DMS79 treated with DMSO at 0.1 percent for 48 hours (cell line): ENCODE results near the gene COMTD1.
A peak's percentile ranks its signal among the peaks of the same experiment; 100 is the strongest.

Experiments
- DNase-seq: peaks from one replicate; lab custom pipeline; 2025; lab: John Stamatoyannopoulos, UW

Gene COMTD1

DNA sequence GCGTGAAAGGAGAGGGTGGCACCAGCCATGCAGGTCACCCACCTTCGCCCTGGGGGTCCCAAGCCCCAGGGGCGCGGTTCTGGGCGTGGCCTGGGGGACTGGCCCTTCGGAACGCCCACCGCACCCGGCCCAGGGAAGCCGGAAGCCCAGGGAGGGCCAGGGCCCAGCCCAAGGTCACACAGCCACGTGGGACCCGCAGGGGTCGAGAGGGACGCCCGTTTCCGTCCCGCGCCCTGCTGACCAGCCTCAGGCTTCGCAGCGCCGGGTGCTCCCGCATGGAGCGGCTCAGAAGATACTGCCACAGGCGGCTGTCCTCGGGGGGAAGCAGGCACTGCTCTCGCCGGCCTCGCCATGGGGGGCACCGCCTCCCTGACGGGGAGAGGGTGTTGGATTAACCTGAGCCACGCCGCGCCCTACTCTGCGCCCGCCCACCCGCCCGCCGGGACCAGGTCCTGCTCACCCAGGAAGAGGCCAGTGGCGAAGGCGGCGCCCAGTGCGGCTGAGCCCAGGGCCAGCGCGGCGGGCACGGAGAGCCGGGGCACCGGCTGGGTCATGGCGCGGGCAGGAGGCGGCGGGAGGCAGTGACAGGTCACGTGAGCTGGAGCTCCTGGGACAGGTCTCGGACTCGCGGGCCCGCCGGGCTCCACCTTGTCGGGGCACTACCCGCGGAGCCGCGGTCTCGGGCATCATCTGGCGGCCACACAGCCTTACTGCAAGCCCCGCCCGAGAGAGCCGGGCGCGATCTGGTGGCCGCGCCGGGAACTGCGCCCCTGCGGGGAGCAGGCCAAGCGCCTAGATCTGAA is at the start of gene COMTD1:
COMTD1 (minus strand) TSS at position 583 of the 803 bp plus-strand sequence; CDS start at position 554, 29 bp downstream.
- DNase-seq: peak; percentile 51

DNA sequence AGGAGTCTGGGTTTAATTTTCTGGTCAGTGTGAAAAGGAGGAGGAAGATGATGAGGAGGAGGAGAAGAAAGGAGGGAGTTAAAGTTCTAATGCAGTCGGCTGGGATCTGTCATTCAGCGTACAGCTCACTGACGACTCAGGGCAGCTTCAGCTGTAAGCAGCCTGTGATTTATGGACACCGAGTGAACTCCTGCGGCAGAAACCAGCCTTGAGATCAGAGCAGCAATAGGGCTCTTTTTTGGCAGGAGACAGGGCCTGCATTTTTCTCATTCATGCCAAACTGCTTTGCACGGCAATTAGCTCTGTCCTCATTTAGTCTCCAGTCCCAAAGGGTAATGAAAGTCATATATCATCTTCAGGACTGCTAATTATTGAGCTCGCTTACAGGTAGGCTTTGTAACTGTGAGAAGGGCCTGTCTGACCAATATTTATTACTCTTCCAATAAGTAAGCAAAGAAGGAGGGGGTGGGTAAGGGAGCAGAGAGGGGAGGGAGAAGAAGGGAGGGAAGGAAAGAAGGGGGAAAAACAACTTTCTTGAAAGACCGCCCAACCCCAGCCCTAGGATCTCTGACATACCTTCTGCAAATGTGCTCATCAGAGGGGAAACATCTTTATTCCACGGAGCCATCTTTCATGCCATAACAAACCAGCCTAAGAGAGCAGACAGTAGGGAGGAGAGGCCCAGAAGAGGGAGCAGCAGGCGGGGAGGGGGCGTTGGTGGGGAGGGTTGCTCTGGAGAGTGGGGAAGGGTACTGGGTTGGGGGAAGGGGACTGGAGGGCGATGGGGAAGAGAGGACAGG is 48.1 kb upstream of the COMTD1 start:
- DNase-seq: no peak

DNA sequence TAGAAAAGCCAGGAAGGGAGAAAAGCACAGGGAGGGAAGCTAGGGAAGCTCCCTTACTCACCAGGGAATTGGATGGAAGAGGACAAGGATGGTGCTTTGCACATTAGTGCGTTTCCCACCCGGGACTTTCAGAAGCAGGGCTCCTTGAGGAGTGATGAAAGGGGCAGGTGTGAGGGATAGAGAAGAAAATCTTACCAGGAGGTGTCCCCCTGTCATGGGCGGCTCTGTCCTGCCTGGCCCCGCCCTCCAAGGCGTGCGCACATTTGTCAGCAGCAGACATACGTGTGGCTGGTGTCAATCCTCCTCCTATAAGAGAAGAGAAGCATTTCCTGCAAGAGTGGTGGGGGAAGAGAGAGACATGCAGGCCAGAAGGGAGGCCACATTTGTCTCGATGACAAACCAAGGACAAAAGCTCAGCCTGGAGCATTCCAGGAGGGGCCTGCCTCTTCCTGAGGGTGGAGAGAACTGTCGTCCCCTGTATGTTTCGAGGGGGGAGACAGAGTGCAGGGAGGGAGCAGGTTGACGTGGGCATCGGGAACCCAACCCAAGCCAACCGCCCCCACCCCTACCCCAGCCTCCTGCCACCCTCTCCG is 47.4 kb upstream of the COMTD1 start:
- no peak for DNase-seq

DNA sequence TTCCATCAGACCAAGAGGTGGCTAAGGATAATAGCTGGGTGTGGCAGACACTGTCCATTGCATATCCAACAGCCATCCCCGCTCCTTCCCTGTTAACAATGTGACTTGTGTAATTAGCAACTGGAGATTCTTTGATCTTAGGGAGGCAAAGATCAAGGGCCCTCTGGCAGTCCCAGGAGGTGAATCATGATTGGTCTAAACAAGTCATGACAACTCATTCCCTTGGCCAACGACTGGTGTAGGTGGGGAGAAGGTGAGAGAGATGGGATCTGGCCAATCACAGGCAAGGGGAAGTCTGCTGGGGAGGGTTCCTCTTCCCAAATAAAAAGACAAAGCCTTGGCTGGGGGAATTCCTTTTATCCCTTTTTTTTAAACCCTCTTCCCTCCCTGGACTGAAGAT is 46.2 kb upstream of the COMTD1 start:
- DNase-seq: no peak

DNA sequence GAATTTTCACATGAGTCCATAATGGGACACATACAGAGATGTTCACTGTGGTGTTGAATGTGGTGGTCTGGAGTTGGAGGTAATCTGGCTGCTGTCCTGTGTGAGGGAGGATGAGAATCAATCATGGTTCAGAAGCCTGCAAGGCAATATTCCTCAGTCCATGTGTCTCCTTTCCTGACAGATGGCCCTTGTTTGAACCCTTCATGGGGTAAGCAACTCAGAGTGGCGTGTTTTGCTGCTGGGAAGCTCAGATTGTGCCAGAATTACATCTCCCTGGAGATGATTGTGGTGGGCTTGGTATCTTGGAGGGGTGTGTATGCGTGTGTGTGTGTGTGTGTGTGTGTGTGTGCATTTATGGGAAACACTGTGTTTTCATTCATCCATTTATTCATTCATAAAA is 44.5 kb upstream of the COMTD1 start:
- DNase-seq: no peak

DNA sequence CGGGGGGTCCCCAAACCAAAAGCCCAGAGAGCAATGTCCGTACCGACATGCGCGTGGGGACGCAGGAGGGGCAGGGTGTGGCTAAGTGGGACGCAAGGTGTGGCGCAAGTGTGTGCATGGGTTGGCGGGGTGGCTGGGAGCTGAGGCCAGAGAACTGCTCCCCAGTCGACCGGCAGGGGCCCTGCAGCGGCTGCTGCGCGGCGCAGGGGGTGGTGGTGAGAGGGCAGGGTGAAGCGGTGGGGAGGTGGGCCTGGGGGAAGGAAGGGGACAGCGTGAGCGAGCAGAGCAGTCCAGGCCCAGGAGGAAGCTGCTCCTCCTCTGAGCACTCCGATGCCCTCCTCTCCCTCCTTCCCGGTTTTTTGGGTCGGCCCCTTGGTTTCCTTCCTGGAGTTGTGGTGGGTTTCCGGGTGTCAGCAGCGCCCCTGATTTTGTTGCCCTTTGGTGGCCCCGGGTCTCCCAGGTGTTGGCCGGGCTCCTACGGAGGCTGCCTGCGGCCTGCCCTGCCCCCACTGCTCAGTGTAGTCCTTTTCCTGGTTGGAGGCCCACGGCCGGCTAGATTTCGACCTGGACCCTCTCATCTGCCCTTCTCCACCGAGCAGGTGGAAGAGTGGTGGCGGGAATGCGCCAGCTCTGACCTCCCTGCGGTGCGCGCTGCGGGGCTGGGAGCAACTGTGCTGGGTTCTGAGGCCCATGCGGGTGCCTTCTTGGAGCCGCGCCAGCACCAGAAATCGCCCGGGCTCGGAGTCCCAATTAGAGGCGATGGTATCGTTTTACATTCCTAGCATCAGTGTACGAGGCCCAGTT is 40.5 kb upstream of the COMTD1 start:
- no peak for DNase-seq

DNA sequence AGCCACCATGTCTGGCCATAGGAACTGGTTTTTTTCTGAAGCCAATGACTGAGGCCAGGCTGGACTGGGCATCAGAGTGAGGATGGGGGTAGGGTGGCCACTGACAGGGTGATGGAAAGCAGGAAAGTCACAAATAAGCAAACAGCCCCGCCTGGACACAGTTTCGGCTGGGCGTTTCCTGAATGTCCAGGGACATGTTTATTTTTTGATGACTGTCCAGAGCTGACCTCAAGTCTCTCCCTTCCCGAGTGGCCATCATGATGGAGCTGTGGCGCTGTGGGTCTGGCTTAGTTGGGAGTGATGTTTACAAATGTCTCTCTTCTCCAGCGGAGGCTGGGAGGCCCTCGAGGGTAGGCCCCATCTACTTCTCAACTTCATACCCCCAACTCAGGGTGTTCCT is 37.1 kb upstream of the COMTD1 start:
- no peak for DNase-seq

DNA sequence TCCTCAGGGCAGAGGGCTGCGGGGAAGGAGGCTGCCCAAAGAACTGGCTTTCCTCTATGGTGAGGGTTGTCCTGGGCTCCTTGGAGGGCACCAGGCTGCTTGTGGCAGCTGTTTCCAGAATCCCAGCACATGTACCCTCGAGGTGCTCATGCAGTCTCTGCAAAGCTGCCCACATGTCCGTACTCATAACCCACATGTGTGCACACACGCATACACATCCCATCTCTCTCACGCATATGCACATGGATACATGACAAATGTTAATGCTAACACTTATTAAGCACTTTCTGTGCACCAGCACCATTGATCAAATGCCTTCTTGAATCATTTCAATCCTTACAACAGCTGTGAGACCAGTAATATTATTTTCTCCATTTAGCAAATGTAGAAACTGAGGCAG is 36.3 kb upstream of the COMTD1 start:
- DNase-seq: no peak

DNA sequence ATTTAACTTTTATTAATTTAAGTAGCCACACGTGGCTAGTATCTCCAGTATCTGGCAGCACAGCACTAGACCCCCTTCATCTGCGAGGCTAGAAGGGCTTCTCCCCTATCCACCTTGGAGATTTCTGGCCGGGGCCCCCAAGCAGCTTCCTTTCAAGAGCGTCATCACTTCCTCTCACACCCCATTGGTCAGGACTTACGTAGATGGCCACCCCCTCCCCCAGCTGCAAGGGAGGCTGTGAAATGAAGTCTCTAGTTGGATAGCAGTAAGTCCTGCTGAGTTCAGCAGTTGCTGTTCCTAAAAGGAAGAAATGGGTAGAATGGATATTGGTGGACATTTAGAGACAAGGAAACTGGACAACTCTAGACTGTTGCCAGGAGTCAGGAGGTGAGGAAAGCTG is 33.8 kb upstream of the COMTD1 start:
- no peak for DNase-seq

DNA sequence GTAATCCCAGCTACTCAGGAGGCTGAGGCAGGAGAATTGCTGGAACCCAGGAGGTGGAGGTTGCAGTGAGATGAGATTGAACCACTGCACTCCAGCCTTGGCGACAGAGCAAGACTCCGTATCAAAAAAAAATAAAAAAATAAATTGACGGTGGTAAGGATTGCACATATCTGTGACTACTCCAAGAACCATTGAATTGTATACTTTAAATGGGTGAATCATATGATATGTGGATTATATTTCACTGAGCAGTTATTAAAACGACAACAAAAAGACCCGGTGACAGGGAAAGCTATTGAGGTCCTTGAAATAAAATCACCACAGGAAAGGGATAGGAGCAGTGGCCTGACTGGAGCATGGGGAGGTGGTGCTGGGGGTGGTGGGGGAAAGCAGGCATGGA is 31.2 kb upstream of the COMTD1 start:
- no peak for DNase-seq

DNA sequence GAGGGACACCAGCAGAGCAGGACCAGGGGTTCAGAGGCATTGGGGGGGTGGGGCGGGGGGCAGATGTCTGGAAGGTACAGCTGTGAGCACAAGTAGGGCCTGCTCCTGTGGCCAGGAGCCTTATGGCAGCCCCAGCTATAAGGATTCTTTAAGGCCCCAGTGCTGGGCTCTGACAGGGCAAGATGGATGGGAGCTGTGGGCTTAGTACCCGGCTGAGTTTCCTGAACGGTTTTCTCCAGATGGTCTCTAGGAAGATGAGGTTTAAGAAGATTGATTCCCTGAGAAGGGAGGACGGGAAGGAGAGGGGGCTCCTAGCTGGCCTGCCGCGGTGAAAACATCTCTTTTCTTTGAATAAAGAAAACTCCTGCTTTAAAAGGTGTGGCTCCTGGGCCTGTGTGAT is 30.1 kb upstream of the COMTD1 start:
- DNase-seq: no peak

DNA sequence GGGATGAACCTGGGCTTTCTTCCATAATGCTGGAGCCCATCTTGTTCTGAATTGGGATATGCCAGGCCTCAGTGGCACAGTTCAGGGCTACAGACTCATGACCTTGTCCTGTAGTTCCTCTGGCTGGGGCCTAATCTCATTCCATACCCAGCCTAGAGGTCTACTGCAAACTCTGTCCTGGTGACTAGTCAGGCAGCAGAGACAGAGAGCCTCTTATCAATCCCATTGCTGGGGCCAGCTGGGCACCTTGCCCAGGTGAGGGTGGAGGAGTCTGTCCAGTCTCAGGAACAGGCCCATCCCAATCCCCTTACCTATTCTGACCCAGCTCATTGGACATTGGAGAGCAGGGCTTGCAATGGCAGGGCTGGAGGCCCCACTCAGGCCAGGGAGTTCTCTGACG is 28.0 kb upstream of the COMTD1 start:
- DNase-seq: no peak

DNA sequence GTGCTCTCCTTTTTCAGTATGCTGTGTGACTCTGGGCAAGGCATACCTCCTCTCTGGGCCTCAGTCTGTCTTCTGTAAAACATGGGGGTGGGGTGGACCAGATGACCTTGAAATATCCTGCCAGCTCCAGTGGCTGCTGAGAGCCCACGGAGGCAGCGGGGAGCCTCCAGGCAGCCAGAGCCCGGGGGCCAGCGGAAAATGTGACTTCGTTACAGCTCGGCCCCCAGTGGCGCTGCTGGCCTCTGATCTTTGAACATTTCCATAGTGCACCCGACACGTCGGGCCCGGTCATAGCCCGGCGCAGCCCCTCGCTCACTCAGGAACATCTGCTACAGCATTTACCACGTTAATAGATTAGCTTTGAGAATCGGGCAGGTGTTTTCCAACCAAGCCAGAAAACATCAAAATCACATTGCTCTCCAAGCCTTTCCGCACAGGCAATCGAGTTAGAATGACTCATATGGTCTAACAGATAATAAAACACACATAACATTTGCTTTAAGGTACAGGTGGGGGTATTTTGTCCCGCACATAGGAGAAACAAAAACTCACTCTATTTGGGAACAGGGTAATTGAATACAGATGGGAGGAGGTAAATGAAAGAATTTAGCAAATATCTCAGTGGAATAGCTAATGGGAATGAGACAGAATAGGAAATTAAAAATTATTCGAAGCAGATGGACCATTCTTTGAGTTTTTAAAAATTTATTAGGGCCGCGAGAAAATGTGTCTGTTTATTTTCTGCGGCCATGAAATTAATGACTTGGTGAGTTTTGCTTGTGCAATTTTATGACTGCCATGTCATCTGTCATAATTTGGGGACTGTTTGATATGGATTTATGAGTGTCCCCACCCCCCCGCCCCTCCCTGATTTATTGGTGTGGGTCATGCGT is 26.3 kb upstream of the COMTD1 start:
- no peak for DNase-seq

DNA sequence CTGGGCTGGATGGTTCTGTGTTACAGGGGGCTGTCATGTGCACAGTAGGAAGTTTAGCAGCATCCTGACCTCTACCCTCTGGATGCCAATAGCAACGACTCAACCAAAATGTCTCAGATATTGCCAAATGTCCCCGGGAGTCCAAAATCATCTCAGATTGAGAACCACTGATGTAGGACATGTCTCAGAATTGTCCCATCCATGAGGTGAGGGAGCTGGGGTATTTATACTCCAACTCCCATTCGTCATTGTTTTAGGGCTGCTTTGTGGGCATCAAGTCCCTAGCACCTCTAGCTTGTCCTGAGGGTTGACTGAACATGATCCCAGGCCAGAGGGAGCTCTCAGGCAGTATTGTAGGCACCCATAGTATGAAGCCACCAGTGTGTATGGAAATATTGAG is 25.2 kb upstream of the COMTD1 start:
- DNase-seq: no peak

DNA sequence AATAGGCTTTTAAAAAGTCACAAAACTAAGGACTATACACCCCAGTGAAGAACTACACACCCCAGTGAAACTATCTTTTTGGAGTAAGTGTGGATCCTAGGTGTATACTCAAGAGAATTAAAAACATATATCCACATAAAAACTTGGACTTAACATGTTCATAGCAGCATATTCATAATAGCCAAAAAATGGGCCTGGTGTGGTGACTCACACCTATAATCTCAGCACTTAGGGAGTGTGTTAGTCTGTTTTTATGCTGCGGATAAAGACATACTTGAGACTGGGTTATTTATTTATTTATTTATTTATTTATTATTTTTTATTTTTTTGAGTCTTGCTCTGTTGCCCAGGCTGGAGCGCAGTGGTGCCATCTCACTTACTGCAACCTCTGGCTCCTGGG is 19.0 kb upstream of the COMTD1 start:
- DNase-seq: no peak

DNA sequence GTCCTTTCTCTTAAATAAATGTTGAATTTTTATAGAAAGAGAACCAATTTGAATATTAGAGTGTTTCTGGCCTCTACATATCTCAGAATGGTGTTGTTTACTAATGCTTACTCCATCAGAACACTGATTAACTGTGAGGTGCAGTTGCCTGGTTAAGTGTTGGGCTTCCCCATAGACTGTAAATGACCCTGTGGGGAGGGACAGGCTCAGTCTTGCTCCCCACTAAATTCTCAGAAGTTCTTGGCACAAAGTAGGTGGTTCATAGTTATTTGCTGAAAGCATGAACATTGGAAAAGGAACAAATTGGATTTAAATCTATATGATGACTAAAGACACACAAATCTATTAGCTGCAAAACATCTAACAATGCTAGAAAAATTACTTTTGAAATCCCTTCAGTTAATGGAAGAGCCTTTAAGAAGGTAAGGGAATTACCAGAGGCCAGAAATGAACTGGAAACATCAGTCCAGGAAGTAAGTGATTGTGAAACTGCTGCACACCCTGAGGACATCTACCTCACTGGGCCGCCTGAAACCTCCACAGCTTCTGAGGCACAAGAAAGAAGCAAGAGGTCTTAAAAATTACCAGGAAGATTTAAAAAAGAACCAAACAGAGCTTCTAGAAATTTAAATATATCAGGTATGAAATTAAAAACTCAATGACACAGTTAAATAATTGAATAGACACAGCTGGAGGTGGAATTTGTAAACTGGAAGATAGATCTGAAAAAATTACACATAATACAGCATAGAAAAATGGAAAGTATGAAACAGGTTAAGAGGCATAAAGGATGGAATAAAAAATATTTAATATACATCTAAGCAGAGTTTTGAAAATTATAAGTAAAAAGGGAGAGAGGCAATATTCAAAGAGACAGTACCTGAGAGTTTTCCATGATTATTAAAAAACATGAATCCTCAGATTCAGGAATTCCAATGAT is 17.8 kb upstream of the COMTD1 start:
- no peak for DNase-seq

DNA sequence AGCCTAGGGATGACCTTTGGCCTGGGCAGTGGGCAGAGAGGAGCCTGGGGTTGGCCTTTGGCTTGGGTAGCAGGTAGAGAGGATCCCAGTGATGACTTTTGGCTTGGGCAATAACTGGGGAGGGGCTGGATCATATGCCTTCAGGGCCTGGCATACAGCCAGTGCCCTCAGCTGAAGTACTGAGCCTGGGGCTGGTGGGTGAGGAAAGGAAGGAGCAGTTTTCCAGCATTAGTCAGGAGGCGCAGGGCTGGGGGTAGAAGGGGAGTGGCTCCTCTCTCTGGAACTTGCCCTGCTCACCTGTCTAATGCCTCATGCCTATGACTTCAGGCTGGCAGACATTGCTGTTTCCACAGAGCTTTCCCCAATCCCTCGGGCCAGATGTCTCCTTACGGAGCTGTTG is 15.2 kb upstream of the COMTD1 start:
- no peak for DNase-seq

DNA sequence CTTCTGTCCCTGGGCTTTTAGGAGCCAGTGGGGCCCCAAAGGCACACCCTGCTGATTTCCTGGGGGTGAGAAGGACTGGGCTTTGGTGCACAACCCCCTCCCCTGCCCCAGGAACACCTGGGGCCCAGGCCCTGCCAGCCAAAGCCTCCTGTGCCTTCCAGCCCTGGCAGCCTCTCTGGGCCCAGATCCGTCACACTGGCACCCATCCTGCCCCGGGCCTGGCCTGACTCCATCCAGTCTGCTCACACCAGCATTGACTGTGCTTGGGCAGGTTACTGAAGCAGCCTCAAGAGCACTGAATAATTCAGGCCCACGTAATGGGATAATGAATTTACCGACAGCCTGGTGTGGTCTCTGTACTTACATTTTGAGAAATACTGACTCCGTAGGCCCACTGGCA is 12.0 kb upstream of the COMTD1 start:
- DNase-seq: no peak

DNA sequence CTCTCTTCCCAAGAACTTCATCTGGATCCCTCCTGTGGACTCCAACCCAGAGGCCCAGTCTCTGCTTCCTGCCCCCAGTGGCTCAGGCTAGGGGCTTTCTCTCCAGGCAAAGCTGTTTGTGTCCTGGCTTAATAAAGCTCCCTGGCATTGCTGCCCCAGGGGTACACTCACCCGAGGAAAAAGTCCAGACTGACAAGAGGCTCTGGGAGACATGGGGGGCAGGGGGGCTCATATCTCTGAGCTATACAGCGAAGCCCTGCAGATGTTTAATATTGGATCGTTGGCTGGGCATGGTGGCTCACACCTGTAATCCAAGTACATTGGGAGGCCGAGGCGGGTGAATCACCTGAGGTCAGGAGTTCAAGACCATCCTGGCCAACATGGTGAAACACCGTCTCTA is 10.7 kb upstream of the COMTD1 start:
- no peak for DNase-seq
